Keratinocyte (primary cell): ENCODE data around the gene RPH3AL. TPM values are rescaled to one million over a fixed set of nuclear protein-coding genes. Genes with fewer than 3 reads are reported as not detected.

Source experiments
- DNase-seq: peaks from one replicate; pipeline ENCODE4 v3.0.0-alpha.2; 2011; ENCODE audit warnings: low read depth, missing footprints, low spot score
- FAIRE-seq: peaks from 2 replicates; lab custom pipeline; 2011; peaks lifted over from hg19 to GRCh38; lab: Jason Lieb, UNC
- H2AFZ ChIP-seq: 2 replicates; pipeline ENCODE4 v1.6.0; 2012; ENCODE audit warnings: low read length, control low read depth, inconsistent platforms; ENCODE audit not compliant: control insufficient read depth
- H3K27ac ChIP-seq: 2 replicates; pipeline ENCODE4 v1.5.1; 2011; ENCODE audit warnings: low read length; ENCODE audit not compliant: control insufficient read depth, insufficient read depth
- H3K27me3 ChIP-seq: 3 replicates; pipeline ENCODE4 v1.6.0; 2011; ENCODE audit warnings: low read length; ENCODE audit not compliant: control insufficient read depth, insufficient read depth; ENCODE audit errors: extremely low read depth
- H3K36me3 ChIP-seq, 2 experiments: 2 replicates in 1 of 2; 3 replicates in 1 of 2; pipeline ENCODE4 v1.5.1; 2011; ENCODE audit warnings: low read length in 2 of 2, mild to moderate bottlenecking in 1 of 2; ENCODE audit not compliant: control insufficient read depth in 2 of 2, insufficient read depth in 2 of 2; ENCODE audit errors: extremely low read depth in 1 of 2
- H3K4me1 ChIP-seq: 3 replicates; pipeline ENCODE4 v1.5.1; 2011; ENCODE audit warnings: low read length; ENCODE audit not compliant: control insufficient read depth, insufficient read depth; ENCODE audit errors: extremely low read depth
- H3K4me2 ChIP-seq: 3 replicates; pipeline ENCODE4 v1.6.0; 2011; ENCODE audit warnings: low read depth, low read length; ENCODE audit not compliant: control insufficient read depth, insufficient read depth; ENCODE audit errors: extremely low read depth
- H3K4me3 ChIP-seq, 3 experiments: fragments of 200-600 bp in 1 of 3; sonication (generic) in 1 of 3; 2 replicates in 2 of 3; 3 replicates in 1 of 3; pipeline ENCODE4 v1.5.1; 2011 to 2016; ENCODE audit warnings: low read length in 3 of 3, mild to moderate bottlenecking in 3 of 3, control low read depth in 2 of 3, inconsistent platforms in 1 of 3, low read depth in 1 of 3, mixed read lengths in 1 of 3, mixed run types in 1 of 3, moderate library complexity in 1 of 3; ENCODE audit not compliant: control insufficient read depth in 2 of 3, insufficient read depth in 2 of 3; ENCODE audit errors: extremely low read depth in 1 of 3
- H3K79me2 ChIP-seq: 2 replicates; pipeline ENCODE4 v1.6.0; 2012; ENCODE audit warnings: low read length; ENCODE audit not compliant: control insufficient read depth, insufficient read depth
- H3K9ac ChIP-seq: 3 replicates; pipeline ENCODE4 v1.6.0; 2011; ENCODE audit warnings: low read length; ENCODE audit not compliant: control insufficient read depth, insufficient read depth; ENCODE audit errors: extremely low read depth
- H3K9me1 ChIP-seq: 3 replicates; pipeline ENCODE4 v1.6.0; 2011; ENCODE audit warnings: low read length; ENCODE audit not compliant: control insufficient read depth, insufficient read depth; ENCODE audit errors: extremely low read depth
- H3K9me3 ChIP-seq: 2 replicates; pipeline ENCODE4 v1.5.1; 2012; ENCODE audit warnings: low read depth, low read length; ENCODE audit not compliant: control insufficient read depth
- H4K20me1 ChIP-seq: 3 replicates; pipeline ENCODE4 v1.6.0; 2011; ENCODE audit warnings: low read length; ENCODE audit not compliant: control insufficient read depth, insufficient read depth; ENCODE audit errors: extremely low read depth
- CTCF ChIP-seq, 3 experiments: IDR thresholded peaks in 1 of 3; conservative IDR thresholded peaks in 1 of 3; optimal IDR thresholded peaks in 1 of 3; 2 replicates in 2 of 3; 3 replicates in 1 of 3; pipeline versions ENCODE3 to v1.5.1; 2011; ENCODE audit warnings: low read length in 3 of 3, mild to moderate bottlenecking in 3 of 3, moderate library complexity in 2 of 3, control low read depth in 1 of 3, inconsistent platforms in 1 of 3; ENCODE audit not compliant: insufficient read depth in 2 of 3; ENCODE audit errors: extremely low read depth in 1 of 3
- EZH2 ChIP-seq: IDR thresholded peaks from one replicate; pipeline ENCODE4 v1.6.1; 2012; ENCODE audit warnings: inconsistent platforms, mild to moderate bottlenecking, low read length, moderate library complexity
- dilution Hi-C: fragments of 300-500 bp; cut with MboI; formaldehyde crosslinking; loops from one replicate; pipeline ENCODE4 v1.7.0; 2020; ENCODE audit warnings: low sequenced_read_pairs; ENCODE audit not compliant: extremely low pct_ligation_motif_present
- polyA plus RNA-seq, 5 experiments: library from polyadenylated mRNA; depleted of rRNA in 3 of 5; stranded (reverse) in 3 of 5; stranded (forward) in 1 of 5; unstranded in 1 of 5; fragments of >200 nt; gene quantifications; 1 replicate in 1 of 5; 2 replicates in 3 of 5; 3 replicates in 1 of 5; pipeline versions ENCODE4 v1.2.1 to v1.2.3, GENCODE V29; 2011 to 2012; ENCODE audit warnings: missing spikeins in 2 of 5, low read depth in 1 of 5, low replicate concordance in 1 of 5

Gene RPH3AL
- polyA plus RNA-seq, 1 donor (not counting 4 experiments of a cell fraction or from before 2014, with no cell fraction given) = 0.31 TPM

GRCh38 chr17:266701-267667, 85.6 kb downstream of the RPH3AL start:
- Histone ChIP-seq H3K9me3 (no peaks in the 10 kb centered on the region), H3K9me1 (no peaks in the 10 kb centered on the region), H4K20me1 (no peaks in the 10 kb centered on the region), H3K27ac (no peak overlapping the region), H3K9ac (no peak overlapping the region), H3K4me1 (no peaks in the 10 kb centered on the region), H3K4me3 (no peak overlapping the region), H2AFZ (no peak overlapping the region), H3K36me3 (no peaks in the 10 kb centered on the region), H3K4me2 (no peak overlapping the region), H3K27me3 (no peaks in the 10 kb centered on the region), H3K79me2 (no peaks in the 10 kb centered on the region)
- FAIRE-seq = no peak
- TF ChIP-seq EZH2 (no peak), CTCF (optimal IDR thresholded peaks at IDR 0.05 in 1 of 3, IDR thresholded peaks at IDR 0.05 in 1 of 3, conservative IDR thresholded peaks at IDR 0.05 in 1 of 3; ENCODE audit: extremely low read depth in 1 of 3, insufficient read depth in 2 of 3, low read length in 3 of 3) (no peak)
- dilution Hi-C loops = no loop called here
- DNase-seq = no peak

- dilution Hi-C loops = no loop called here
- Histone ChIP-seq H3K4me1 (no peaks in the 10 kb centered on the region), H3K27ac (no peak overlapping the region), H3K4me3 (no peak overlapping the region), H3K9me3 (no peaks in the 10 kb centered on the region), H3K36me3 (no peaks in the 10 kb centered on the region), H3K9ac (no peak overlapping the region), H3K9me1 (no peaks in the 10 kb centered on the region), H3K4me2 (no peak overlapping the region), H3K79me2 (no peaks in the 10 kb centered on the region), H2AFZ (no peak overlapping the region), H3K27me3 (no peaks in the 10 kb centered on the region), H4K20me1 (no peaks in the 10 kb centered on the region)
- DNase-seq (no peak), FAIRE-seq (no peak)
- TF ChIP-seq CTCF (optimal IDR thresholded peaks at IDR 0.05 in 1 of 3, IDR thresholded peaks at IDR 0.05 in 1 of 3, conservative IDR thresholded peaks at IDR 0.05 in 1 of 3; ENCODE audit: extremely low read depth in 1 of 3, insufficient read depth in 2 of 3, low read length in 3 of 3) (no peak), EZH2 (no peak)
Observed at GRCh38 chr17:266219-266618, 86.4 kb downstream of the RPH3AL start.
